Stimulated activated naive CD8-positive, alpha-beta T cell treated with anti-CD3 and anti-CD28 coated beads, Interleukin-15, Interleukin-2, amounts not matched to agents 100 ng/mL and 50 ng/mL, for 24 hours (primary cell): ENCODE data around the gene SLMAP.

Experiments
- H3K27ac Mint-ChIP-seq: one replicate; pipeline ENCODE4 v1.8.0; 2021; ENCODE audit warnings: mild to moderate bottlenecking, mixed read lengths
- H3K27me3 Mint-ChIP-seq: one replicate; pipeline ENCODE4 v1.8.0; 2021; ENCODE audit warnings: mixed read lengths
- H3K36me3 Mint-ChIP-seq: one replicate; pipeline ENCODE4 v1.8.0; 2021; ENCODE audit warnings: low read depth, mixed read lengths
- H3K4me1 Mint-ChIP-seq: one replicate; pipeline ENCODE4 v1.8.0; 2021; ENCODE audit warnings: low read depth, mixed read lengths
- H3K4me3 Mint-ChIP-seq: one replicate; pipeline ENCODE4 v1.8.0; 2021; ENCODE audit warnings: mild to moderate bottlenecking, mixed read lengths
- H3K9me3 Mint-ChIP-seq: one replicate; pipeline ENCODE4 v1.8.0; 2021; ENCODE audit warnings: mixed read lengths

SLMAP gene

GRCh38 chr3:57755741-57756527, at the start of gene SLMAP:
Gene SLMAP, plus strand, starts transcription at chr3:57756309. Its CDS starts 1,343 bp downstream, at chr3:57757652.
- H3K4me1 Mint-ChIP-seq, result peaks cover 44% of the 10 kb centered on the region
- H3K27me3 Mint-ChIP-seq, result no peaks in the 10 kb centered on the region
- H3K9me3 Mint-ChIP-seq, result no peaks in the 10 kb centered on the region

GRCh38 chr3:57706462-57706861, 49.6 kb upstream of the SLMAP start:
- Mint-ChIP-seq H3K4me1 (no peaks in the 10 kb centered on the region), H3K27me3 (no peaks in the 10 kb centered on the region), H3K9me3 (no peaks in the 10 kb centered on the region), H3K36me3 (no peaks in the 10 kb centered on the region), H3K4me3 (no peak overlapping the region), H3K27ac (no peak overlapping the region)

More at GRCh38 chr3:57755741-57756527, at the start of gene SLMAP:
- Mint-ChIP-seq H3K4me3 (peak within 1 kb of the TSS; percentile 95), H3K36me3 (peaks cover 33% of the 10 kb centered on the region), H3K27ac (peak within 1 kb of the TSS; percentile 95)

GRCh38 chr3:57709031-57709430, 47.1 kb upstream of the SLMAP start:
- H3K4me1 Mint-ChIP-seq, result no peaks in the 10 kb centered on the region
- no peaks in the 10 kb centered on the region for H3K36me3 Mint-ChIP-seq
- H3K27ac Mint-ChIP-seq, result no peak overlapping the region
- H3K4me3 Mint-ChIP-seq, result no peak overlapping the region
- no peaks in the 10 kb centered on the region for H3K9me3 Mint-ChIP-seq
- no peaks in the 10 kb centered on the region for H3K27me3 Mint-ChIP-seq

GRCh38 chr3:57709559-57709958, 46.5 kb upstream of the SLMAP start:
- Mint-ChIP-seq H3K4me1 (no peaks in the 10 kb centered on the region), H3K9me3 (no peaks in the 10 kb centered on the region), H3K4me3 (no peak overlapping the region), H3K27ac (no peak overlapping the region), H3K27me3 (no peaks in the 10 kb centered on the region), H3K36me3 (no peaks in the 10 kb centered on the region)

- Mint-ChIP-seq H3K27ac (no peak overlapping the region), H3K4me3 (no peak overlapping the region)
Observed at GRCh38 chr3:57715686-57716085, 40.4 kb upstream of the SLMAP start.

GRCh38 chr3:57717205-57717868, 38.8 kb upstream of the SLMAP start:
- H3K9me3 Mint-ChIP-seq, result no peaks in the 10 kb centered on the region
- H3K27me3 Mint-ChIP-seq, result peaks cover 4% of the 10 kb centered on the region
- no peak overlapping the region for H3K4me3 Mint-ChIP-seq
- no peak overlapping the region for H3K27ac Mint-ChIP-seq
- H3K36me3 Mint-ChIP-seq, result no peaks in the 10 kb centered on the region
- no peaks in the 10 kb centered on the region for H3K4me1 Mint-ChIP-seq

More at GRCh38 chr3:57715686-57716085, 40.4 kb upstream of the SLMAP start:
- Mint-ChIP-seq H3K4me1 (no peaks in the 10 kb centered on the region), H3K27me3 (no peaks in the 10 kb centered on the region), H3K36me3 (no peaks in the 10 kb centered on the region), H3K9me3 (no peaks in the 10 kb centered on the region)

GRCh38 chr3:57718118-57718517, 38.0 kb upstream of the SLMAP start:
- no peaks in the 10 kb centered on the region for H3K9me3 Mint-ChIP-seq
- peaks cover 4% of the 10 kb centered on the region for H3K27me3 Mint-ChIP-seq
- H3K27ac Mint-ChIP-seq, result no peak overlapping the region
- H3K4me1 Mint-ChIP-seq, result no peaks in the 10 kb centered on the region
- H3K4me3 Mint-ChIP-seq, result no peak overlapping the region
- H3K36me3 Mint-ChIP-seq, result no peaks in the 10 kb centered on the region

- Mint-ChIP-seq H3K4me1 (no peaks in the 10 kb centered on the region), H3K27ac (no peak overlapping the region), H3K4me3 (no peak overlapping the region), H3K9me3 (no peaks in the 10 kb centered on the region), H3K36me3 (no peaks in the 10 kb centered on the region), H3K27me3 (peaks cover 4% of the 10 kb centered on the region)
Observed at GRCh38 chr3:57726397-57726796, 29.7 kb upstream of the SLMAP start.

GRCh38 chr3:57727106-57727505, 29.0 kb upstream of the SLMAP start:
- H3K27ac Mint-ChIP-seq, result no peak overlapping the region
- H3K27me3 Mint-ChIP-seq, result peaks cover under 1% of the 10 kb centered on the region
- no peaks in the 10 kb centered on the region for H3K9me3 Mint-ChIP-seq
- H3K4me3 Mint-ChIP-seq, result no peak overlapping the region
- H3K36me3 Mint-ChIP-seq, result no peaks in the 10 kb centered on the region
- H3K4me1 Mint-ChIP-seq, result no peaks in the 10 kb centered on the region

- Mint-ChIP-seq H3K9me3 (no peaks in the 10 kb centered on the region), H3K4me3 (no peak overlapping the region), H3K36me3 (no peaks in the 10 kb centered on the region), H3K27me3 (no peaks in the 10 kb centered on the region), H3K4me1 (no peaks in the 10 kb centered on the region), H3K27ac (no peak overlapping the region)
Observed at GRCh38 chr3:57729334-57730045, 26.6 kb upstream of the SLMAP start.

- Mint-ChIP-seq H3K27ac (no peak overlapping the region), H3K4me3 (no peak overlapping the region), H3K4me1 (no peaks in the 10 kb centered on the region), H3K9me3 (no peaks in the 10 kb centered on the region), H3K36me3 (no peaks in the 10 kb centered on the region), H3K27me3 (no peaks in the 10 kb centered on the region)
Observed at GRCh38 chr3:57730682-57731081, 25.4 kb upstream of the SLMAP start.

- Mint-ChIP-seq H3K4me3 (no peak overlapping the region), H3K36me3 (no peaks in the 10 kb centered on the region), H3K27ac (no peak overlapping the region), H3K9me3 (no peaks in the 10 kb centered on the region), H3K4me1 (no peaks in the 10 kb centered on the region), H3K27me3 (no peaks in the 10 kb centered on the region)
Observed at GRCh38 chr3:57731311-57731710, 24.8 kb upstream of the SLMAP start.

- Mint-ChIP-seq H3K9me3 (no peaks in the 10 kb centered on the region), H3K27ac (no peak overlapping the region), H3K4me1 (no peaks in the 10 kb centered on the region), H3K27me3 (no peaks in the 10 kb centered on the region), H3K4me3 (no peak overlapping the region), H3K36me3 (no peaks in the 10 kb centered on the region)
Observed at GRCh38 chr3:57733790-57734189, 22.3 kb upstream of the SLMAP start.

GRCh38 chr3:57735405-57735804, 20.7 kb upstream of the SLMAP start:
- H3K9me3 Mint-ChIP-seq, result no peaks in the 10 kb centered on the region
- H3K27ac Mint-ChIP-seq, result no peak overlapping the region
- no peaks in the 10 kb centered on the region for H3K4me1 Mint-ChIP-seq
- H3K4me3 Mint-ChIP-seq, result no peak overlapping the region
- no peaks in the 10 kb centered on the region for H3K36me3 Mint-ChIP-seq
- no peaks in the 10 kb centered on the region for H3K27me3 Mint-ChIP-seq

GRCh38 chr3:57737840-57738239, 18.3 kb upstream of the SLMAP start:
- Mint-ChIP-seq H3K4me1 (no peaks in the 10 kb centered on the region), H3K27ac (no peak overlapping the region), H3K4me3 (no peak overlapping the region), H3K27me3 (no peaks in the 10 kb centered on the region), H3K9me3 (no peaks in the 10 kb centered on the region), H3K36me3 (no peaks in the 10 kb centered on the region)
